Measurements from ENCODE around the gene SP100. TPM values are rescaled to one million over a fixed set of nuclear protein-coding genes. Genes with fewer than 3 reads are reported as not detected.

Gene SP100
- total RNA-seq, 1 donor = 137 TPM

GRCh38 chr2:230537531-230537976 is 121.6 kb downstream of the SP100 start:
- Histone ChIP-seq H2AFZ (ENCODE audit: low read length) (no peak overlapping the region), H3K4me1 (ENCODE audit: insufficient read depth, low read length) (peaks cover 7% of the 10 kb centered on the region), H3K27me3 (ENCODE audit: insufficient read depth, low read length) (no peaks in the 10 kb centered on the region), H3K79me2 (ENCODE audit: insufficient read depth, low read length) (no peaks in the 10 kb centered on the region), H3K4me3 (ENCODE audit: insufficient read depth, low read length) (no peak overlapping the region), H4K20me1 (ENCODE audit: insufficient read depth, low read length) (no peaks in the 10 kb centered on the region), H3K36me3 (ENCODE audit: insufficient read depth, low read length) (no peaks in the 10 kb centered on the region), H3K27ac (ENCODE audit: low read depth, low read length) (no peak overlapping the region), H3K4me2 (ENCODE audit: insufficient read depth, low read length) (no peak overlapping the region), H3K9me3 (ENCODE audit: low read depth, low read length) (no peaks in the 10 kb centered on the region)
- DNase-seq (ENCODE audit: insufficient read length, low spot score, missing footprints) = no peak
- TF ChIP-seq CTCF (IDR thresholded peaks at IDR 0.05; ENCODE audit: extremely low read depth, low read depth, low read length) = no peak

GRCh38 chr2:230540332-230540731 is 124.3 kb downstream of the SP100 start:
- no peak overlapping the region for H3K4me2 ChIP-seq (ENCODE audit: insufficient read depth, low read length)
- H3K27ac ChIP-seq (ENCODE audit: low read depth, low read length) = no peak overlapping the region
- H3K79me2 ChIP-seq (ENCODE audit: insufficient read depth, low read length) = no peaks in the 10 kb centered on the region
- DNase-seq (ENCODE audit: insufficient read length, low spot score, missing footprints) = no peak
- no peaks in the 10 kb centered on the region for H3K9me3 ChIP-seq (ENCODE audit: low read depth, low read length)
- no peak overlapping the region for H3K4me3 ChIP-seq (ENCODE audit: insufficient read depth, low read length)
- no peak for TF ChIP-seq CTCF (IDR thresholded peaks at IDR 0.05; ENCODE audit: extremely low read depth, low read depth, low read length)
- peaks cover 7% of the 10 kb centered on the region for H3K4me1 ChIP-seq (ENCODE audit: insufficient read depth, low read length)
- no peaks in the 10 kb centered on the region for H3K36me3 ChIP-seq (ENCODE audit: insufficient read depth, low read length)
- no peaks in the 10 kb centered on the region for H3K27me3 ChIP-seq (ENCODE audit: insufficient read depth, low read length)
- H4K20me1 ChIP-seq (ENCODE audit: insufficient read depth, low read length) = no peaks in the 10 kb centered on the region
- no peak overlapping the region for H2AFZ ChIP-seq (ENCODE audit: low read length)

- Histone ChIP-seq H3K36me3 (ENCODE audit: insufficient read depth, low read length) (no peaks in the 10 kb centered on the region), H3K4me2 (ENCODE audit: insufficient read depth, low read length) (no peak overlapping the region), H3K4me1 (ENCODE audit: insufficient read depth, low read length) (peaks cover 7% of the 10 kb centered on the region), H2AFZ (ENCODE audit: low read length) (no peak overlapping the region), H3K4me3 (ENCODE audit: insufficient read depth, low read length) (no peak overlapping the region), H3K27ac (ENCODE audit: low read depth, low read length) (no peak overlapping the region), H4K20me1 (ENCODE audit: insufficient read depth, low read length) (no peaks in the 10 kb centered on the region), H3K27me3 (ENCODE audit: insufficient read depth, low read length) (no peaks in the 10 kb centered on the region), H3K79me2 (ENCODE audit: insufficient read depth, low read length) (no peaks in the 10 kb centered on the region), H3K9me3 (ENCODE audit: low read depth, low read length) (no peaks in the 10 kb centered on the region)
- DNase-seq (ENCODE audit: insufficient read length, low spot score, missing footprints) = no peak
- no peak for TF ChIP-seq CTCF (IDR thresholded peaks at IDR 0.05; ENCODE audit: extremely low read depth, low read depth, low read length)
These were observed 126.0 kb downstream of the SP100 start for GRCh38 chr2:230541934-230542380.

- H3K9me3 ChIP-seq (ENCODE audit: low read depth, low read length) = no peaks in the 10 kb centered on the region
- H3K4me3 ChIP-seq (ENCODE audit: insufficient read depth, low read length) = no peak overlapping the region
- no peaks in the 10 kb centered on the region for H3K27me3 ChIP-seq (ENCODE audit: insufficient read depth, low read length)
- no peak for TF ChIP-seq CTCF (IDR thresholded peaks at IDR 0.05; ENCODE audit: extremely low read depth, low read depth, low read length)
- H3K79me2 ChIP-seq (ENCODE audit: insufficient read depth, low read length) = no peaks in the 10 kb centered on the region
- peaks cover 7% of the 10 kb centered on the region for H3K4me1 ChIP-seq (ENCODE audit: insufficient read depth, low read length)
- no peak overlapping the region for H3K27ac ChIP-seq (ENCODE audit: low read depth, low read length)
- no peaks in the 10 kb centered on the region for H3K36me3 ChIP-seq (ENCODE audit: insufficient read depth, low read length)
- no peaks in the 10 kb centered on the region for H4K20me1 ChIP-seq (ENCODE audit: insufficient read depth, low read length)
- no peak overlapping the region for H3K4me2 ChIP-seq (ENCODE audit: insufficient read depth, low read length)
- no peak overlapping the region for H2AFZ ChIP-seq (ENCODE audit: low read length)
- DNase-seq (ENCODE audit: insufficient read length, low spot score, missing footprints) = no peak
These were observed 126.8 kb downstream of the SP100 start for GRCh38 chr2:230542751-230543150.

All from osteoblast (primary cell).